IMR-90 (cell line): Measurements from ENCODE around the gene PNMA8A. TPM values are rescaled to one million over a fixed set of nuclear protein-coding genes. Genes with fewer than 3 reads are reported as not detected.

Source experiments
- ATAC-seq: fragments of 200-7000 bp; cut with Tn5 transposase; 2 replicates; pipeline ENCODE4 v1.9.1; 2020; ENCODE audit warnings: low read depth, mild to moderate bottlenecking, moderate library complexity
- BruUV-seq: library from RNA; stranded (reverse); fragments of 400-500 nt; replicated peaks from 2 replicates; lab custom pipeline; 2021; lab: Mats Ljungman, UMichigan
- CTCF ChIA-PET: fragments of 300-600 bp; formaldehyde crosslinking; extraction: SDS; loops from one replicate; lab custom pipeline; 2021; ENCODE audit warnings: antibody characterized with exemption; lab: Yijun Ruan, JAX
- POLR2A ChIA-PET: fragments of 300-600 bp; sonication (Branson Sonifier 250); formaldehyde crosslinking; loops from one replicate; lab custom pipeline; 2022; ENCODE audit warnings: antibody characterized with exemption; ENCODE audit not compliant: unreplicated experiment; lab: Charles Lee
- DNase-seq: peaks from one replicate; pipeline ENCODE4 v3.0.0; 2013
- H2AFZ ChIP-seq: replicated peaks from 2 replicates; pipeline ENCODE3; 2013; ENCODE audit warnings: low read length, mild to moderate bottlenecking; ENCODE audit not compliant: poor library complexity
- H2AK5ac ChIP-seq: 2 replicates; pipeline ENCODE4 v1.6.1; 2013; ENCODE audit warnings: low read depth, low read length, inconsistent platforms
- H2AK9ac ChIP-seq: replicated peaks from 2 replicates; pipeline ENCODE3; 2013; ENCODE audit warnings: mild to moderate bottlenecking, low read depth, low read length, moderate library complexity; ENCODE audit not compliant: poor library complexity
- H2BK120ac ChIP-seq: 2 replicates; pipeline ENCODE4 v1.6.1; 2013; ENCODE audit warnings: low read depth, low read length, inconsistent platforms
- H2BK15ac ChIP-seq: 3 replicates; pipeline ENCODE4 v1.6.1; 2013; ENCODE audit warnings: low read depth, low read length, inconsistent platforms
- H2BK20ac ChIP-seq: 2 replicates; pipeline ENCODE4 v1.6.1; 2013; ENCODE audit warnings: low read depth, mild to moderate bottlenecking, inconsistent platforms, low read length, moderate library complexity
- H2BK5ac ChIP-seq: 2 replicates; pipeline ENCODE4 v1.6.1; 2013; ENCODE audit warnings: mild to moderate bottlenecking, low read depth, low read length, inconsistent platforms; ENCODE audit not compliant: poor library complexity, severe bottlenecking
- H3K14ac ChIP-seq: replicated peaks from 2 replicates; pipeline ENCODE4 v1.6.1; 2013; ENCODE audit warnings: low read depth, low read length, inconsistent platforms
- H3K18ac ChIP-seq: 2 replicates; pipeline ENCODE4 v1.6.1; 2013; ENCODE audit warnings: low read depth, low read length, control low read depth
- H3K23ac ChIP-seq: 2 replicates; pipeline ENCODE4 v1.6.1; 2013; ENCODE audit warnings: low read depth, low read length, inconsistent platforms
- H3K27ac ChIP-seq: 2 replicates; pipeline ENCODE4 v1.5.1; 2013; ENCODE audit warnings: mild to moderate bottlenecking, control low read depth, low read length; ENCODE audit not compliant: insufficient read depth
- H3K27me3 ChIP-seq: 2 replicates; pipeline ENCODE4 v1.6.1; 2013; ENCODE audit warnings: low read length; ENCODE audit not compliant: control insufficient read depth, insufficient read depth
- H3K36me3 ChIP-seq: 2 replicates; pipeline ENCODE4 v1.6.1; 2013; ENCODE audit warnings: low read length, mixed read lengths; ENCODE audit not compliant: control insufficient read depth, insufficient read depth
- H3K4ac ChIP-seq: 2 replicates; pipeline ENCODE4 v1.6.1; 2013; ENCODE audit warnings: low read depth, low read length, inconsistent platforms
- H3K4me1 ChIP-seq: 2 replicates; pipeline ENCODE4 v1.6.1; 2013; ENCODE audit warnings: low read length, mixed read lengths; ENCODE audit not compliant: control insufficient read depth, insufficient read depth
- H3K4me2 ChIP-seq: 2 replicates; pipeline ENCODE4 v1.6.1; 2013; ENCODE audit warnings: low read depth, mild to moderate bottlenecking, control low read depth, low read length, moderate library complexity
- H3K4me3 ChIP-seq: 2 replicates; pipeline ENCODE4 v1.5.1; 2013; ENCODE audit warnings: low read depth, mild to moderate bottlenecking, control low read depth, low read length, moderate library complexity; ENCODE audit not compliant: insufficient read depth
- H3K56ac ChIP-seq: 2 replicates; pipeline ENCODE4 v1.6.1; 2013; ENCODE audit warnings: low read length, inconsistent platforms; ENCODE audit not compliant: insufficient read depth; ENCODE audit errors: extremely low read depth
- H3K79me1 ChIP-seq, 2 experiments: 2 replicates each; pipeline ENCODE4 v1.6.1; 2013; ENCODE audit warnings: low read length in 2 of 2, inconsistent platforms in 1 of 2, low read depth in 1 of 2
- H3K9ac ChIP-seq: 2 replicates; pipeline ENCODE4 v1.6.1; 2013; ENCODE audit warnings: low read depth, low read length, control low read depth
- H3K9me1 ChIP-seq: 2 replicates; pipeline ENCODE4 v1.6.1; 2013; ENCODE audit warnings: low read length, inconsistent platforms; ENCODE audit not compliant: insufficient read depth
- H3K9me3 ChIP-seq: 2 replicates; pipeline ENCODE4 v1.6.1; 2013; ENCODE audit warnings: low read length; ENCODE audit not compliant: control insufficient read depth, insufficient read depth
- H4K20me1 ChIP-seq: 2 replicates; pipeline ENCODE4 v1.6.1; 2013; ENCODE audit warnings: low read length, inconsistent platforms; ENCODE audit not compliant: insufficient read depth
- H4K5ac ChIP-seq: 2 replicates; pipeline ENCODE4 v1.6.1; 2013; ENCODE audit warnings: mild to moderate bottlenecking, low read depth, low read length, control low read depth
- H4K8ac ChIP-seq, 2 experiments: 2 replicates each; pipeline ENCODE4 v1.6.1; 2013; ENCODE audit warnings: low read depth in 2 of 2, low read length in 2 of 2, control low read depth in 1 of 2, inconsistent platforms in 1 of 2
- H4K91ac ChIP-seq: 2 replicates; pipeline ENCODE4 v1.6.1; 2013; ENCODE audit warnings: low read depth, low read length, inconsistent platforms; ENCODE audit not compliant: insufficient read depth
- BHLHE40 ChIP-seq: fragments of 150-350 bp; IDR thresholded peaks from 2 replicates; pipeline ENCODE4 v1.6.1; 2016; ENCODE audit warnings: mild to moderate bottlenecking, low read depth, low read length
- CEBPB ChIP-seq: IDR thresholded peaks from 2 replicates; pipeline ENCODE4 v1.6.1; 2012; ENCODE audit warnings: low read depth, low read length, improper control_type of control experiment
- CHD1 ChIP-seq: IDR thresholded peaks from 2 replicates; pipeline ENCODE4 v1.6.1; 2012; ENCODE audit warnings: low read depth, low read length, improper control_type of control experiment
- CTCF ChIP-seq: conservative IDR thresholded peaks from 2 replicates; pipeline ENCODE4 v1.5.1; 2012; ENCODE audit warnings: mild to moderate bottlenecking, low read depth, low read length, improper control_type of control experiment
- FOS ChIP-seq: fragments of 150-350 bp; IDR thresholded peaks from 2 replicates; pipeline ENCODE4 v1.6.1; 2016; ENCODE audit warnings: low read depth, low read length
- MAFK ChIP-seq: IDR thresholded peaks from 2 replicates; pipeline ENCODE4 v1.6.1; 2012; ENCODE audit warnings: low read depth, low read length, improper control_type of control experiment
- MAZ ChIP-seq: IDR thresholded peaks from 2 replicates; pipeline ENCODE4 v1.6.1; 2012; ENCODE audit warnings: low read depth, mild to moderate bottlenecking, low read length, improper control_type of control experiment, moderate library complexity, borderline replicate concordance
- MXI1 ChIP-seq: IDR thresholded peaks from 2 replicates; pipeline ENCODE4 v1.6.1; 2012; ENCODE audit warnings: low read depth, mild to moderate bottlenecking, low read length, moderate library complexity, borderline replicate concordance
- NFE2L2 ChIP-seq: fragments of 150-350 bp; IDR thresholded peaks from 2 replicates; pipeline ENCODE4 v1.6.1; 2016; ENCODE audit warnings: low read depth, mild to moderate bottlenecking, low read length
- POLR2A ChIP-seq: IDR thresholded peaks from 2 replicates; pipeline ENCODE4 v1.6.1; 2012; ENCODE audit warnings: mild to moderate bottlenecking, low read depth, low read length
- RCOR1 ChIP-seq: IDR thresholded peaks from 2 replicates; pipeline ENCODE4 v1.6.1; 2012; ENCODE audit warnings: mild to moderate bottlenecking, low read length, improper control_type of control experiment; ENCODE audit not compliant: insufficient replicate concordance
- SMC3 ChIP-seq: fragments of 150-350 bp; IDR thresholded peaks from 2 replicates; pipeline ENCODE4 v1.6.1; 2016; ENCODE audit warnings: low read depth, mild to moderate bottlenecking, antibody characterized with exemption, low read length, moderate library complexity
- USF2 ChIP-seq: fragments of 150-350 bp; IDR thresholded peaks from 2 replicates; pipeline ENCODE4 v1.6.1; 2017; ENCODE audit warnings: mild to moderate bottlenecking, antibody characterized with exemption, low read length, low read depth
- WGBS, 2 experiments: methylation state at CpG; one replicate each; pipeline versions ENCODE4 v1.1.5 to v1.1.7; 2013; ENCODE audit warnings: missing lambda C conversion rate in 2 of 2; ENCODE audit not compliant: insufficient read length in 1 of 2; ENCODE audit errors: extremely low coverage in 2 of 2; 5-methylcytosine and 5-hydroxymethylcytosine counted together
- dilution Hi-C: fragments of 300-500 bp; cut with HindIII; formaldehyde crosslinking; loops from one replicate; pipeline ENCODE4 v1.14.3; 2018; ENCODE audit warnings: low sequenced_read_pairs; ENCODE audit not compliant: unreplicated experiment
- in situ Hi-C: fragments of 300-500 bp; cut with MboI; formaldehyde crosslinking; loops from 3 replicates; pipeline ENCODE4 v1.14.3; 2019; ENCODE audit warnings: low sequenced_read_pairs, inconsistent platforms, mixed read lengths
- intact Hi-C: fragments of 100-400 bp; cut with micrococcal nuclease; formaldehyde crosslinking; loops from 2 replicates; pipeline ENCODE4 v1.10.0; 2022
- polyA plus RNA-seq, 3 experiments: library from polyadenylated mRNA; depleted of rRNA; stranded (reverse); fragments of >200 nt; gene quantifications; 2 replicates each; pipeline ENCODE4 v1.2.3, GENCODE V29; 2012; ENCODE audit warnings: low replicate concordance in 1 of 3
- total RNA-seq: library from RNA; depleted of rRNA; stranded (reverse); fragments of >200 nt; gene quantifications from 2 replicates; pipeline ENCODE4 v1.2.3, GENCODE V29; 2012

Gene PNMA8A
- total and polyA plus RNA-seq, 2 of the 4 experiments (the other 2 are of a cell fraction): 0.77 to 0.90 TPM

GRCh38 chr19:46447824-46448223 lies 23.5 kb downstream of the PNMA8A start:
- Histone ChIP-seq H3K23ac (no peak overlapping the region), H2BK20ac (no peak overlapping the region), H3K9me3 (peaks cover 6% of the 10 kb centered on the region), H3K18ac (no peak overlapping the region), H3K14ac (no peak overlapping the region), H4K5ac (no peak overlapping the region), H2AFZ (no peak overlapping the region), H3K4me2 (no peak overlapping the region), H3K9me1 (0 out of 2 replicates have a peak, but pooled peaks cover 2% of the 10 kb centered on the region), H3K79me1 (no peaks in the 10 kb centered on the region), H3K4ac (no peak overlapping the region), H3K27ac (no peak overlapping the region), H3K4me1 (peaks cover 1% of the 10 kb centered on the region; the same call in 1 of the 2 replicates), H2BK120ac (no peak overlapping the region), H2BK5ac (no peak overlapping the region), H2AK9ac (peak overlapping the region; percentile 63), H3K9ac (no peak overlapping the region), H4K20me1 (no peaks in the 10 kb centered on the region), H4K8ac (no peak overlapping the region), H3K36me3 (no peaks in the 10 kb centered on the region), H2AK5ac (no peak overlapping the region), H3K27me3 (peaks cover 14% of the 10 kb centered on the region), H4K91ac (no peak overlapping the region), H3K4me3 (no peak overlapping the region), H3K56ac (no peak overlapping the region), H2BK15ac (no peak overlapping the region)
- in situ Hi-C loops: no loop called here
- WGBS, 2 experiments: 68% methylated on average over 4 of the region's 5 CpGs; no CpG with 5 or more reads in 1 of the 2 experiments
- no TSS peak for BruUV-seq
- ChIA-PET POLR2A (interaction anchor here (0.6 kb wide), 1 partner anchor 10 kb away, joined by 5 read pairs; no protein-coding TSS in a partner anchor), CTCF (interaction anchor here (0.5 kb wide), 1 partner anchor 29 kb away, joined by 3 read pairs; no protein-coding TSS in a partner anchor)
- TF ChIP-seq MAZ (no peak), CTCF (no peak), POLR2A (no peak), MAFK (no peak), SMC3 (no peak), NFE2L2 (no peak), MXI1 (no peak), CEBPB (no peak), CHD1 (no peak), RCOR1 (no peak), FOS (no peak), BHLHE40 (no peak), USF2 (no peak)
- ATAC-seq (no peak), DNase-seq (no peak)
- intact Hi-C loops: no loop called here
- dilution Hi-C loops: no loop called here
